HEK293 (cell line): ENCODE measurements around the gene PHGDH.

Experiments used
- ZBTB17 ChIP-seq: fragments of 450-650 bp; formaldehyde crosslinking; IDR thresholded peaks from 2 replicates; pipeline ENCODE4 v1.5.1; 2016; ENCODE audit warnings: missing biosample characterization, missing genetic modification characterization
- ZNF239 ChIP-seq: fragments of 450-650 bp; formaldehyde crosslinking; IDR thresholded peaks from 2 replicates; pipeline ENCODE4 v1.5.1; 2016; ENCODE audit warnings: missing biosample characterization, missing genetic modification characterization
- TF ChIP-seq, protein P1 (sequence below): fragments of 450-650 bp; formaldehyde crosslinking; IDR thresholded peaks from 2 replicates; pipeline ENCODE4 v1.5.1; 2017; ENCODE audit warnings: missing biosample characterization, missing genetic modification characterization

DNA sequence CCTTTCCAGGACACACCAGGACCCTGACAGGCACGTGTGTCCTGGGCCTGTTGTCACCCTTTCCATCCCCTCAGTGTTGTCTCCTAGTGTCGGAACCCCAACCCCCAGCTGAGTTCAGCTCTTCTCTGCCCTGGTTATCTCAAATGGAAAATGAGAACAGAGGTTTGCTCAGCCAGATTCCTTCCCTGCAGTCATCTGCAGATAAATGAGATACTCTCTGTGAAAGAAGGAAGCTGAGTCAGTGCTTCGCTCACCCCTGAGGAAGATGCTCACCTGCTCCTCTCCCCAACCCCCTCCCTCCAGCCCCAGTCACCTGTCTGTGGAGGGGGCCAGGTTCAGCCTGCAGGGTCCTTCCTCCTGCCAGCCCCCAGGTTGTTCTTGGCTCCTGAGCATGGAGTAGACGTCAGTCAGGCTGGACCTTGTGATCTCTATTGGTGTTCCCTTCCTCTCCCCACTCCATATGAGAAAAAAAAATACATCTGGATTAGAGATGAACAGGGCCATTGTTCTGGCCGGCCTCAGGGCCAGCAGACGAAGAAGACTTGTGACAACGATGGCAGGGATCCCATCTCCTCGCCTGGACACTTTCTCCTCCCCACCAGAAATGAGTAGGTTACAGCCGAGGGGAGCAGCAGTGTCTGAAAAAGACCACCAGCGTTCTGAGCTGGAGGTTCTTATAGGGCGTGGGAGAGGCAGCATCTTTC, 20.9 kb downstream of the PHGDH start:
- TF ChIP-seq ZBTB17 (tag by site-specific recombination) (no peak), ZNF239 (tag by site-specific recombination) (no peak)
- TF ChIP-seq, protein P1, sequence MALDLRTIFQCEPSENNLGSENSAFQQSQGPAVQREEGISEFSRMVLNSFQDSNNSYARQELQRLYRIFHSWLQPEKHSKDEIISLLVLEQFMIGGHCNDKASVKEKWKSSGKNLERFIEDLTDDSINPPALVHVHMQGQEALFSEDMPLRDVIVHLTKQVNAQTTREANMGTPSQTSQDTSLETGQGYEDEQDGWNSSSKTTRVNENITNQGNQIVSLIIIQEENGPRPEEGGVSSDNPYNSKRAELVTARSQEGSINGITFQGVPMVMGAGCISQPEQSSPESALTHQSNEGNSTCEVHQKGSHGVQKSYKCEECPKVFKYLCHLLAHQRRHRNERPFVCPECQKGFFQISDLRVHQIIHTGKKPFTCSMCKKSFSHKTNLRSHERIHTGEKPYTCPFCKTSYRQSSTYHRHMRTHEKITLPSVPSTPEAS (tag by site-specific recombination), result no peak
